ENCODE data around the gene ANKRD44.

The ANKRD44 gene

DNA sequence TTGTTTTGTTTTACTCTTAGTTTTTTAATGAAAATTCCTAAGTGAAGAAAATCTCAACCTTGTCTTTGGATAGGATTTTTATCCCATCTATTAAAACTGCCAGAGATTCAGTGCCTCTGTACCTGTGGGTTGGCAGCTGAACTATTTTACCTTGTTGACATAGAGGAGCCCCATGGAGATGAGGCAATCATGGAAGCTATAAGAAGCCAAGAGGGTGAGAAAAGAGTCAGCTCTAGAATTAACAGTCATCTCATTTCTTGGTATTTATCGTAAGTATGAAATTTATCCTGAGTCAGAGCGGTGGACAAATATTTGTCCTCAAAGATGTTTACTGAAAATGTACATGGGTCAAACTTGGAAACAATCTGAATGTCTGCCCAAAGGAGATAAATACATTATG is 348.3 kb downstream of the ANKRD44 start:
- Histone ChIP-seq H3K4me3 (ENCODE audit: low read depth, low read length, poor library complexity, severe bottlenecking) (no peak overlapping the region), H3K27me3 (ENCODE audit: insufficient read depth, low read length) (no peaks in the 10 kb centered on the region), H3K9me2 (ENCODE audit: low read depth, low read length) (no peaks in the 10 kb centered on the region), H3K79me2 (ENCODE audit: insufficient read depth, low read length) (no peaks in the 10 kb centered on the region), H2AFZ (ENCODE audit: low read length) (no peak overlapping the region), H3K9ac (ENCODE audit: low read length) (no peak overlapping the region), H3K4me1 (ENCODE audit: insufficient read depth, low read length, severe bottlenecking) (no peaks in the 10 kb centered on the region), H3F3A (ENCODE audit: insufficient read depth, low read length) (no peaks in the 10 kb centered on the region), H3K36me3 (ENCODE audit: insufficient read depth, low read length) (no peaks in the 10 kb centered on the region), H3K27ac (ENCODE audit: low read depth, low read length, poor library complexity, severe bottlenecking) (no peak overlapping the region), H3K9me3 (ENCODE audit: low read length) (no peaks in the 10 kb centered on the region), H4K20me1 (ENCODE audit: insufficient read depth, low read length) (no peaks in the 10 kb centered on the region), H3K4me2 (ENCODE audit: low read length) (no peak overlapping the region)
- TF ChIP-seq, protein P1, sequence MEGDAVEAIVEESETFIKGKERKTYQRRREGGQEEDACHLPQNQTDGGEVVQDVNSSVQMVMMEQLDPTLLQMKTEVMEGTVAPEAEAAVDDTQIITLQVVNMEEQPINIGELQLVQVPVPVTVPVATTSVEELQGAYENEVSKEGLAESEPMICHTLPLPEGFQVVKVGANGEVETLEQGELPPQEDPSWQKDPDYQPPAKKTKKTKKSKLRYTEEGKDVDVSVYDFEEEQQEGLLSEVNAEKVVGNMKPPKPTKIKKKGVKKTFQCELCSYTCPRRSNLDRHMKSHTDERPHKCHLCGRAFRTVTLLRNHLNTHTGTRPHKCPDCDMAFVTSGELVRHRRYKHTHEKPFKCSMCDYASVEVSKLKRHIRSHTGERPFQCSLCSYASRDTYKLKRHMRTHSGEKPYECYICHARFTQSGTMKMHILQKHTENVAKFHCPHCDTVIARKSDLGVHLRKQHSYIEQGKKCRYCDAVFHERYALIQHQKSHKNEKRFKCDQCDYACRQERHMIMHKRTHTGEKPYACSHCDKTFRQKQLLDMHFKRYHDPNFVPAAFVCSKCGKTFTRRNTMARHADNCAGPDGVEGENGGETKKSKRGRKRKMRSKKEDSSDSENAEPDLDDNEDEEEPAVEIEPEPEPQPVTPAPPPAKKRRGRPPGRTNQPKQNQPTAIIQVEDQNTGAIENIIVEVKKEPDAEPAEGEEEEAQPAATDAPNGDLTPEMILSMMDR (IDR thresholded peaks at IDR 0.05; ENCODE audit: low read length), result no peak
- no peak for TF ChIP-seq EZH2 (IDR thresholded peaks at IDR 0.05; ENCODE audit: borderline replicate concordance, low read length)

DNA sequence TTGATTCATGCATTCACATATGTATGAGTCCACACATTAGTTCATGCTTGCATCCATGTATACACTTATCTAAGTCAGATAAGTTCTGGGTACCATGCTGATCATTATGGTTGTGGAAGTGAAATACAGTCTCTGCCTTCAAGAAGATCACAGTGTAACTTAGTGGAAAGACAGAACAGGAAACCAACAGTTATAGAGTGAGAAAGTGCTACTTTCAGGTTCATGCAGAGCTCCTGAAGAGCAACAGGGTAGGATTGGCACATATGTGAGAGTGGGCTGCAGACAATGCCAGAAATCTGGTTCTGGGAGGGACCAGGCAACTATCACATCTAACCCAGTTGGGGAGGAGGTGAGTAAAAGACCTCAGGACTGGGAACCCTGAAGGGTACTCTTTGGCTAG is 348.7 kb downstream of the ANKRD44 start:
- Histone ChIP-seq H3K4me2 (ENCODE audit: low read length) (no peak overlapping the region), H3K27ac (ENCODE audit: low read depth, low read length, poor library complexity, severe bottlenecking) (no peak overlapping the region), H3K9me3 (ENCODE audit: low read length) (no peaks in the 10 kb centered on the region), H3K27me3 (ENCODE audit: insufficient read depth, low read length) (no peaks in the 10 kb centered on the region), H3K9me2 (ENCODE audit: low read depth, low read length) (no peaks in the 10 kb centered on the region), H4K20me1 (ENCODE audit: insufficient read depth, low read length) (no peaks in the 10 kb centered on the region), H3F3A (ENCODE audit: insufficient read depth, low read length) (no peaks in the 10 kb centered on the region), H3K4me1 (ENCODE audit: insufficient read depth, low read length, severe bottlenecking) (no peaks in the 10 kb centered on the region), H2AFZ (ENCODE audit: low read length) (no peak overlapping the region), H3K4me3 (ENCODE audit: low read depth, low read length, poor library complexity, severe bottlenecking) (no peak overlapping the region), H3K79me2 (ENCODE audit: insufficient read depth, low read length) (no peaks in the 10 kb centered on the region), H3K36me3 (ENCODE audit: insufficient read depth, low read length) (no peaks in the 10 kb centered on the region), H3K9ac (ENCODE audit: low read length) (no peak overlapping the region)
- TF ChIP-seq, protein P1 (IDR thresholded peaks at IDR 0.05; ENCODE audit: low read length), result no peak
- TF ChIP-seq EZH2 (IDR thresholded peaks at IDR 0.05; ENCODE audit: borderline replicate concordance, low read length), result no peak

DNA sequence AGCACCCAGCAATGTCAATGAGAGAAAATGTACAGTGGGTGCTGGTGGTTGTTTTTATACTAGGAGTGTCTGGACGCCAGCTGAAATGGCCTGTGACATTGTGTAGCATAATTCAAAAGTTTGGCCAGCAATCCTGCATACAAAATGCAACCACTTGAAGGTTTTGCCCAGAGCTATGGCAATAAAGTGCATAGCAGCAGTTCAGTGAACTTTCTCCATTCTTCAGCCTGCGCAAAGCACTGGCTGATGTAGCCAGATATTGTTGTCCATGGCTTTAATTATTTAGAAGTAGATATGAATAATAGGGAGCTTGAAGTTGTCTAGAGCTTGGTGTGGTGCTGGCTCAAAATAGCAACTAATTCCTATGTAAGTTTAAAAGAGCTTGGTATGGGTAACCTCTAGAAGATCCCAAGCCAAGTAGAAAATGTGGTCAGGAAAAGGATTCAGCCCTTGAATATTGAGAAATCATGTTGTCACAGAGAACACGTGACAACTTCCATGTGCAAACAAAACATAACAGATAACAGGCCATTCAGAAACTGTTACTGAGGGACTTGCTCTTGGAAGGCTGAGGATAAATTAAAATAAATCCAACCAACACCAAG is 350.7 kb downstream of the ANKRD44 start:
- Histone ChIP-seq H3K79me2 (ENCODE audit: insufficient read depth, low read length) (no peaks in the 10 kb centered on the region), H3K36me3 (ENCODE audit: insufficient read depth, low read length) (no peaks in the 10 kb centered on the region), H3K27me3 (ENCODE audit: insufficient read depth, low read length) (no peaks in the 10 kb centered on the region), H2AFZ (ENCODE audit: low read length) (no peak overlapping the region), H3K27ac (ENCODE audit: low read depth, low read length, poor library complexity, severe bottlenecking) (no peak overlapping the region), H3K9me3 (ENCODE audit: low read length) (no peaks in the 10 kb centered on the region), H3K4me2 (ENCODE audit: low read length) (no peak overlapping the region), H3F3A (ENCODE audit: insufficient read depth, low read length) (no peaks in the 10 kb centered on the region), H3K9ac (ENCODE audit: low read length) (no peak overlapping the region), H4K20me1 (ENCODE audit: insufficient read depth, low read length) (no peaks in the 10 kb centered on the region), H3K4me1 (ENCODE audit: insufficient read depth, low read length, severe bottlenecking) (no peaks in the 10 kb centered on the region), H3K9me2 (ENCODE audit: low read depth, low read length) (no peaks in the 10 kb centered on the region), H3K4me3 (ENCODE audit: low read depth, low read length, poor library complexity, severe bottlenecking) (no peak overlapping the region)
- no peak for TF ChIP-seq EZH2 (IDR thresholded peaks at IDR 0.05; ENCODE audit: borderline replicate concordance, low read length)
- TF ChIP-seq, protein P1 (IDR thresholded peaks at IDR 0.05; ENCODE audit: low read length), result no peak
